AG04450 (cell line): ENCODE data around the gene DNASE1L2. TPM values are rescaled to one million over a fixed set of nuclear protein-coding genes. Genes with fewer than 3 reads are reported as not detected.

Source experiments
- CTCF ChIA-PET: fragments of 300-600, 350-600 bp; formaldehyde crosslinking; extraction: SDS; loops from one replicate; lab custom pipeline; 2022; ENCODE audit warnings: antibody characterized with exemption, inconsistent platforms; lab: Charles Lee
- POLR2A ChIA-PET: fragments of 350-600 bp; formaldehyde crosslinking; extraction: SDS; loops from one replicate; lab custom pipeline; 2021; ENCODE audit warnings: antibody characterized with exemption, inconsistent platforms; lab: Yijun Ruan, JAX
- DNase-seq: peaks from one replicate; pipeline ENCODE4 v3.0.0-alpha.2; 2011; ENCODE audit warnings: low read depth, low spot score
- H3K27ac ChIP-seq: one replicate; pipeline ENCODE4 v1.5.1; 2012; ENCODE audit warnings: low read depth, low read length, control low read depth
- H3K27me3 ChIP-seq: one replicate; pipeline ENCODE4 v1.6.0; 2012; ENCODE audit warnings: low read length; ENCODE audit not compliant: control insufficient read depth, insufficient read depth
- H3K4me3 ChIP-seq: 2 replicates; pipeline ENCODE4 v1.5.1; 2011; ENCODE audit warnings: mild to moderate bottlenecking, low read depth, low read length, control low read depth
- H3K9me3 ChIP-seq: 2 replicates; pipeline ENCODE4 v1.5.1; 2012; ENCODE audit warnings: low read length; ENCODE audit not compliant: control insufficient read depth, insufficient read depth
- polyA plus RNA-seq: library from polyadenylated mRNA; depleted of rRNA; stranded (reverse); fragments of >200 nt; gene quantifications from 2 replicates; pipeline ENCODE4 v1.2.3, GENCODE V29; 2011
- TF ChIP-seq, protein P1 (sequence below): IDR thresholded peaks from 2 replicates; pipeline ENCODE4 v1.5.1; 2011; ENCODE audit warnings: low read depth, low read length, control low read depth, inconsistent platforms

The DNASE1L2 gene
- polyA plus RNA-seq, 1 experiment, result 0.14 TPM

DNA sequence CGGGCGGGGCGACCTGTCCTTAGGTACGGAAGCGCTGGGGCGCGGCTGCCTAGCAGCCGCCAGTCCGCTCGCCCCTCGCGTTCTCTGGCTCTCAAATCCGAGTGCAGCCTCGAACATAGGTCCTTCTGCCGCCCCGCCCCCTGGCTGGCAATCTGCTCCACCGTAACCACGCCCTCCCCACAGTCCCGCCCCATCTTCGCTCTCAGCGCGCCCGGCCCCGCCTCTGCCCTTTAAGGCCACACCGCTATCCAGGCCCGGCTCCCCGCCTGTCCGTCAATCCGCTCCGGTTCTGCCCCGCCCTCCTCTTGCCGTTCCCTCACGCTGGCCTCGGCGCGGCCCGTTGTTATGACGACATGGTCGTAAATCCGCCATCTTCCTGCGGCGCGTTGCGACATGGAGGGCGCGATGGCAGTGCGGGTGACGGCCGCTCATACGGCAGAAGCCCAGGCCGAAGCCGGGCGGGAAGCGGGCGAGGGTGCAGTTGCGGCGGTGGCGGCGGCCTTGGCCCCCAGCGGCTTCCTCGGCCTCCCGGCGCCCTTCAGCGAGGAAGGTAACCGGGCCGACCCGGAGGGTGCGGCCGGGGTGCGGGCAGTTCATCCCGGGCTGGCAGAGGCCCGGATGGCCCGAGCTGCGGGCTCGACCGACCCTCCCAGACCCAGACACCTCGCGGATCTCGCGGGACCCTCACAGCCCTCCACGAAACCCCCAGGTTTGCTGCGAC is 12.9 kb upstream of the DNASE1L2 start, which contains the start of gene E4F1:
Gene E4F1, plus strand, starts transcription at position 371 of the 721 bp plus-strand sequence. Its CDS starts 23 bp downstream, at position 394.
- no peaks in the 10 kb centered on the region; the same call in 1 of the 2 replicates for H3K9me3 ChIP-seq
- ChIA-PET CTCF (no interaction called here), POLR2A (no interaction called here)
- peak within 1 kb of the TSS; percentile 85 for H3K4me3 ChIP-seq
- peak; percentile 98 for DNase-seq
- no peaks in the 10 kb centered on the region for H3K27me3 ChIP-seq
- TF ChIP-seq, protein P1, sequence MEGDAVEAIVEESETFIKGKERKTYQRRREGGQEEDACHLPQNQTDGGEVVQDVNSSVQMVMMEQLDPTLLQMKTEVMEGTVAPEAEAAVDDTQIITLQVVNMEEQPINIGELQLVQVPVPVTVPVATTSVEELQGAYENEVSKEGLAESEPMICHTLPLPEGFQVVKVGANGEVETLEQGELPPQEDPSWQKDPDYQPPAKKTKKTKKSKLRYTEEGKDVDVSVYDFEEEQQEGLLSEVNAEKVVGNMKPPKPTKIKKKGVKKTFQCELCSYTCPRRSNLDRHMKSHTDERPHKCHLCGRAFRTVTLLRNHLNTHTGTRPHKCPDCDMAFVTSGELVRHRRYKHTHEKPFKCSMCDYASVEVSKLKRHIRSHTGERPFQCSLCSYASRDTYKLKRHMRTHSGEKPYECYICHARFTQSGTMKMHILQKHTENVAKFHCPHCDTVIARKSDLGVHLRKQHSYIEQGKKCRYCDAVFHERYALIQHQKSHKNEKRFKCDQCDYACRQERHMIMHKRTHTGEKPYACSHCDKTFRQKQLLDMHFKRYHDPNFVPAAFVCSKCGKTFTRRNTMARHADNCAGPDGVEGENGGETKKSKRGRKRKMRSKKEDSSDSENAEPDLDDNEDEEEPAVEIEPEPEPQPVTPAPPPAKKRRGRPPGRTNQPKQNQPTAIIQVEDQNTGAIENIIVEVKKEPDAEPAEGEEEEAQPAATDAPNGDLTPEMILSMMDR, result no peak
- H3K27ac ChIP-seq, result peak within 1 kb of the TSS; percentile 47

DNA sequence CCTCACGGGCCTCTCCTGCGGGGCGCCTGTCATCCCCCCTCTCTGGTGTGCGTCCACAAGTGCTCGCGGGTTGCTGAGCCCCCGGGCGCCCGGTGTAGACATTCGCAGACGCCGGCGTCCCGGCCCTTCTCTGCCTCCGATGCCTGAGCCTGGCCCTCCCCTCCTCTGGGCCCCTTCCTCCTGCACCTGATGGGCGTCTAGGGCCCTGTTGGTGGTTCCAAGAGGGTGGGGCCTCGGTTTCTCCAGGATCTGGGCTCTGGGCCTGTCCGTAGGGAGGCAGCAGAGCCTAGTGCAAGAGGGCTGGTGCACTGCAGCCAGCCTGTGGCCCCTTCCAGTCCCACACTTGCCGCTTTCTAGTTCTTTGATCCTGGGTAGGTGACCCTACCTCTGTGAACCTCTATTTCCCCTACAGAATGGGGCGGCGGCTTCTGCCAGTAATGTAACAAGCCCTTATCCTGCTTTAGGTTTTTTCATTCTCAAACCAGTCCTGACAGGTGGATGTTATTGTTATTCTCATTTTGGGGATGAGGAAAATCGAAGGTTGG is 12.2 kb upstream of the DNASE1L2 start:
- CTCF ChIA-PET, result no interaction called here
- POLR2A ChIA-PET, result no interaction called here
- Histone ChIP-seq H3K27ac (peak overlapping the region; percentile 31), H3K9me3 (no peaks in the 10 kb centered on the region; the same call in 1 of the 2 replicates), H3K4me3 (peak overlapping the region; percentile 85), H3K27me3 (no peaks in the 10 kb centered on the region)
- no peak for DNase-seq
- TF ChIP-seq, protein P1, result no peak

DNA sequence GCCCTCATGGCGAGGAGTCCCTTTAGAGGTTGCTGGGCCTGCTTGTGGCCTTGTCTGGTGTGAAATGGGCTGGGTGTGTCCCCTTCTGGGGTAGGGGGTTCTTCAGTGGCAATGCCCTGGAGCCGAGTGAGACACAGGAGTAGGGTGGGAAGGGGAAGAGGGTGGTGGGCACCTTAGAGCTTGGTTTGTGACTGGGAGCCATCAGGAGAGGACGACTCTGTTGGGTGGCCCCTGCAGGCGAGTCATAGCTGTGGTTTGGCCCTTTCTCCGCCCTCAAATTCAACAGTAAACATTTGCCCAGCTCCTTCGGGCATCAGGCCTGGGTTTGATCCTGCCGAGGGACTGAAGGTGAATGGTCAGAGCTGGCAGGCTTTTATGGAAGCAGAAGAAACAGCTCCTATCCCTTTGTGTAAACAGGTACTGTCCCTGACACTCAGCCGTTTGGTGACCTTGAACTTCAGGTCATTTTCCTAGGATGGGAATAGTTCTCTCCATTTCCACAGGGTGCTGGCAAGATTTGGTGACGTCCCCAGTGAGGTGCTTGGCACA is 9.9 kb upstream of the DNASE1L2 start:
- no peak for DNase-seq
- Histone ChIP-seq H3K9me3 (no peaks in the 10 kb centered on the region; the same call in 1 of the 2 replicates), H3K27me3 (no peaks in the 10 kb centered on the region), H3K27ac (no peak overlapping the region), H3K4me3 (no peak overlapping the region)
- ChIA-PET POLR2A (no interaction called here), CTCF (no interaction called here)
- TF ChIP-seq, protein P1, result no peak

DNA sequence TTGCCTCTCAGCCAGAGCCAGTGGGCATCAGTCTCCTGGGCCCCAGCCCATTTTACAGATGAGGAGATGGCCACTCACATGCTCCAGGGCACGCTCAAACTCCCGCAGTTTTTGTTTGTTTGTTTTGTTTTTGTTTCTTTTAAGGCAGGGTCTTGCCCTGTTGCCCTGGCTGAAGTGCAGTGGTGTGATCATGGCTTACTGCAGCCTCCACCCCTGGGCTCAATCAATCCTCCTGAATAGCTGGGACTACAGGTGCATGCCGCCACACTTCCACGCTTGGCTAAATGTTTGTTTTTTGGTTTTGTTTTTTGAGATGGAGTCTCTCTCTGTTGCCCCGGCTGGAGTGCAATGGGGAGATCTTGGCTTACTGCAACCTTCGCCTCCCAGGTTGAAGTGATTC is 9.3 kb upstream of the DNASE1L2 start:
- CTCF ChIA-PET, result no interaction called here

More for the DNA sequence above, 9.3 kb upstream of the DNASE1L2 start:
- Histone ChIP-seq H3K27me3 (no peaks in the 10 kb centered on the region), H3K4me3 (no peak overlapping the region), H3K9me3 (no peaks in the 10 kb centered on the region; the same call in 1 of the 2 replicates), H3K27ac (no peak overlapping the region)
- POLR2A ChIA-PET, result no interaction called here
- DNase-seq, result no peak
- TF ChIP-seq, protein P1, result no peak
